ENCODE results near the gene CNR2. TPM values are rescaled to one million over a fixed set of nuclear protein-coding genes. Genes with fewer than 3 reads are reported as not detected.

The CNR2 gene
- polyA plus RNA-seq, 3 donors, result 0.03 to 0.12 (median 0.11) TPM

GRCh38 chr1:23953020-23953419 is 39.9 kb upstream of the CNR2 start:
- no CpG with 5 or more reads among the region's 3 CpGs for WGBS (ENCODE audit: insufficient coverage)
- TF ChIP-seq CTCF (IDR thresholded peaks at IDR 0.05), result no peak
- H3K27ac Mint-ChIP-seq, result no peak overlapping the region

GRCh38 chr1:23947366-23947765 is 34.2 kb upstream of the CNR2 start:
- Histone ChIP-seq H3K4me1 (ENCODE audit: control insufficient read depth in 1 of 2, insufficient read depth in 2 of 2, low read length in 2 of 2) (no peaks in the 10 kb centered on the region), H3K27me3 (ENCODE audit: control insufficient read depth in 2 of 2, insufficient read depth in 2 of 2, low read length in 2 of 2) (no peaks in the 10 kb centered on the region), H3K9ac (ENCODE audit: insufficient read depth, low read length, poor library complexity, severe bottlenecking) (no peak overlapping the region), H3K9me3 (replicated peaks in 1 of 2; ENCODE audit: control insufficient read depth in 1 of 2, insufficient read depth in 1 of 2, low read length in 2 of 2) (peaks cover 0 to 12% of the 10 kb centered on the region in 2 donors), H4K20me1 (ENCODE audit: insufficient read depth, low read length) (no peaks in the 10 kb centered on the region), H3K4me2 (replicated peaks; ENCODE audit: extremely low read depth, low read length, poor library complexity, severe bottlenecking) (no peak overlapping the region), H3K4me3 (replicated peaks in 1 of 3; ENCODE audit: low read depth in 2 of 3, low read length in 3 of 3) (no peak overlapping the region), H2AFZ (ENCODE audit: insufficient read depth, low read depth, low read length, poor library complexity, severe bottlenecking) (no peak overlapping the region), H3K27ac (ENCODE audit: low read depth in 1 of 2, low read length in 2 of 2) (no peak overlapping the region), H3K79me2 (ENCODE audit: insufficient read depth, low read length) (no peaks in the 10 kb centered on the region), H3K36me3 (replicated peaks in 1 of 2; ENCODE audit: control insufficient read depth in 1 of 2, insufficient read depth in 2 of 2, low read length in 2 of 2) (no peaks in the 10 kb centered on the region)
- Mint-ChIP-seq H3K27me3 (ENCODE audit: low read depth in 3 of 3) (peaks cover 0 to 4% (median 0%) of the 10 kb centered on the region in 3 donors), H3K36me3 (no peaks in the 10 kb centered on the region), H3K4me1 (no peaks in the 10 kb centered on the region), H3K4me3 (no peak overlapping the region), H3K9me3 (peaks cover 9 to 26% (median 19%) of the 10 kb centered on the region in 7 donors), H3K27ac (no peak overlapping the region)
- intact Hi-C loops (cut with micrococcal nuclease), result no loop called here
- no peak for TF ChIP-seq CTCF (IDR thresholded peaks at IDR 0.05)
- DNase-seq, result no peak

More at GRCh38 chr1:23953020-23953419, 39.9 kb upstream of the CNR2 start:
- H3K9me3 ChIP-seq (replicated peaks in 1 of 2; ENCODE audit: control insufficient read depth in 1 of 2, insufficient read depth in 1 of 2, low read length in 2 of 2), result no peaks in the 10 kb centered on the region
- no peak overlapping the region for H3K4me3 ChIP-seq (replicated peaks in 1 of 3; ENCODE audit: low read depth in 2 of 3, low read length in 3 of 3)
- H3K4me2 ChIP-seq (replicated peaks; ENCODE audit: extremely low read depth, low read length, poor library complexity, severe bottlenecking), result no peak overlapping the region
- no peak overlapping the region for H3K27ac ChIP-seq (ENCODE audit: low read depth in 1 of 2, low read length in 2 of 2)
- no peaks in the 10 kb centered on the region for H3K27me3 ChIP-seq (ENCODE audit: control insufficient read depth in 2 of 2, insufficient read depth in 2 of 2, low read length in 2 of 2)
- DNase-seq, result no peak
- Mint-ChIP-seq H3K36me3 (no peaks in the 10 kb centered on the region), H3K27me3 (ENCODE audit: low read depth in 3 of 3) (peaks cover 0 to 2% (median 0%) of the 10 kb centered on the region in 3 donors), H3K9me3 (peaks cover 0 to 4% (median 2%) of the 10 kb centered on the region in 7 donors), H3K4me1 (peaks cover 28% of the 10 kb centered on the region), H3K4me3 (no peak overlapping the region)
- H3K79me2 ChIP-seq (ENCODE audit: insufficient read depth, low read length), result no peaks in the 10 kb centered on the region
- peaks cover 20 to 24% of the 10 kb centered on the region in 2 donors for H3K4me1 ChIP-seq (ENCODE audit: control insufficient read depth in 1 of 2, insufficient read depth in 2 of 2, low read length in 2 of 2)
- H3K36me3 ChIP-seq (replicated peaks in 1 of 2; ENCODE audit: control insufficient read depth in 1 of 2, insufficient read depth in 2 of 2, low read length in 2 of 2), result no peaks in the 10 kb centered on the region
- no peaks in the 10 kb centered on the region for H4K20me1 ChIP-seq (ENCODE audit: insufficient read depth, low read length)
- intact Hi-C loops (cut with micrococcal nuclease), result no loop called here
- H3K9ac ChIP-seq (ENCODE audit: insufficient read depth, low read length, poor library complexity, severe bottlenecking), result no peak overlapping the region
- peak overlapping the region; percentile 17 for H2AFZ ChIP-seq (ENCODE audit: insufficient read depth, low read depth, low read length, poor library complexity, severe bottlenecking)
